ENCODE measurements around the gene GRIK2.
A peak's percentile ranks its signal among the peaks of the same experiment; 100 is the strongest.

GRIK2 gene

GRCh38 chr6:101728956-101729355 lies 335.4 kb downstream of the GRIK2 start:
- no peak for DNase-seq

- no peak for DNase-seq
Observed at GRCh38 chr6:101730954-101731353, 337.4 kb downstream of the GRIK2 start.

- DNase-seq, result no peak
Observed at GRCh38 chr6:101733899-101734298, 340.4 kb downstream of the GRIK2 start.

- no peak for DNase-seq
Observed at GRCh38 chr6:101738481-101738880, 345.0 kb downstream of the GRIK2 start.

GRCh38 chr6:101740631-101741030 lies 347.1 kb downstream of the GRIK2 start:
- no peak for DNase-seq

- DNase-seq, result no peak
Observed at GRCh38 chr6:101741474-101742171, 348.1 kb downstream of the GRIK2 start.

GRCh38 chr6:101747160-101747559 lies 353.7 kb downstream of the GRIK2 start:
- DNase-seq, result no peak

- no peak for DNase-seq
Observed at GRCh38 chr6:101747716-101748115, 354.2 kb downstream of the GRIK2 start.

GRCh38 chr6:101755931-101756330 lies 362.4 kb downstream of the GRIK2 start:
- no peak for DNase-seq

GRCh38 chr6:101758368-101758767 lies 364.9 kb downstream of the GRIK2 start:
- DNase-seq, result no peak

- DNase-seq, result no peak
Observed at GRCh38 chr6:101760843-101761621, 367.5 kb downstream of the GRIK2 start.

- DNase-seq, result no peak
Observed at GRCh38 chr6:101762851-101763250, 369.3 kb downstream of the GRIK2 start.

- DNase-seq, result no peak
Observed at GRCh38 chr6:101765281-101765680, 371.8 kb downstream of the GRIK2 start.

GRCh38 chr6:101770116-101770515 lies 376.6 kb downstream of the GRIK2 start:
- DNase-seq, result peak; percentile 44

- DNase-seq, result peak; percentile 95
Observed at GRCh38 chr6:101776919-101777350, 383.4 kb downstream of the GRIK2 start.

- DNase-seq, result peak; percentile 48
Observed at GRCh38 chr6:101777646-101778045, 384.1 kb downstream of the GRIK2 start.

GRCh38 chr6:101779051-101779844 lies 385.7 kb downstream of the GRIK2 start:
- DNase-seq, result no peak

- DNase-seq, result no peak
Observed at GRCh38 chr6:101783287-101783686, 389.8 kb downstream of the GRIK2 start.

- no peak for DNase-seq
Observed at GRCh38 chr6:101784094-101784493, 390.6 kb downstream of the GRIK2 start.

- DNase-seq, result peak; percentile 70
Observed at GRCh38 chr6:101799531-101799930, 406.0 kb downstream of the GRIK2 start.

GRCh38 chr6:101800598-101800997 lies 407.1 kb downstream of the GRIK2 start:
- DNase-seq, result peak; percentile 30

- no peak for DNase-seq
Observed at GRCh38 chr6:101803136-101803535, 409.6 kb downstream of the GRIK2 start.

GRCh38 chr6:101806241-101806640 lies 412.7 kb downstream of the GRIK2 start:
- no peak for DNase-seq

- DNase-seq, result no peak
Observed at GRCh38 chr6:101811108-101811507, 417.6 kb downstream of the GRIK2 start.

Measured in NCI-H345 (cell line).